BLaER1 treated with 17β-estradiol and CSF1 and Interleukin-3, amounts not matched to agents 10 nM and 100 nM (cell line): ENCODE measurements around the gene PAPLN.

Source experiments
- H3K27ac ChIP-seq, 11 experiments: shearing (Covaris generic); formaldehyde crosslinking; 2 replicates each; pipeline ENCODE4 v1.8.1; 2022
- H3K27me3 ChIP-seq, 11 experiments: shearing (Covaris generic); formaldehyde crosslinking; 2 replicates each; pipeline ENCODE4 v1.8.1; 2022
- H3K36me3 ChIP-seq, 11 experiments: shearing (Covaris generic); formaldehyde crosslinking; 2 replicates each; pipeline ENCODE4 v1.8.1; 2022
- H3K4me1 ChIP-seq, 10 experiments: shearing (Covaris generic); formaldehyde crosslinking; 2 replicates each; pipeline ENCODE4 v1.8.1; 2022
- H3K4me2 ChIP-seq, 11 experiments: shearing (Covaris generic); formaldehyde crosslinking; 2 replicates each; pipeline ENCODE4 v1.8.1; 2022
- H3K4me3 ChIP-seq, 10 experiments: shearing (Covaris generic); formaldehyde crosslinking; 2 replicates each; pipeline ENCODE4 v1.8.1; 2022
- H3K9ac ChIP-seq, 11 experiments: shearing (Covaris generic); formaldehyde crosslinking; 2 replicates each; pipeline ENCODE4 v1.8.1; 2022
- H3K9me3 ChIP-seq, 11 experiments: shearing (Covaris generic); formaldehyde crosslinking; replicated peaks in 1 of 11; 2 replicates each; pipeline ENCODE4 v1.8.1; 2022
- H4K20me1 ChIP-seq, 11 experiments: shearing (Covaris generic); formaldehyde crosslinking; 2 replicates each; pipeline ENCODE4 v1.8.1; 2022
- Cebpa-rat ChIP-seq, 11 experiments: shearing (Covaris generic); IDR thresholded peaks; 2 replicates each; pipeline ENCODE4 v1.8.1; 2022

PAPLN gene

GRCh38 chr14:73223049-73223448 lies 14.3 kb upstream of the PAPLN start:
- Histone ChIP-seq H3K9ac (no peak overlapping the region; a peak in 1 of 22 replicates), H3K4me3 (no peak overlapping the region), H3K27ac (no peak overlapping the region), H3K27me3 (no peaks in the 10 kb centered on the region), H3K9me3 (no peaks in the 10 kb centered on the region), H4K20me1 (peaks cover 0 to 72% (median 0%) of the 10 kb centered on the region in 11 experiments; a peak in 5 of 22 replicates), H3K36me3 (peaks cover 41 to 99% (median 60%) of the 10 kb centered on the region in 11 experiments), H3K4me2 (no peak overlapping the region), H3K4me1 (peaks cover 0 to 21% (median under 1%) of the 10 kb centered on the region in 10 experiments; a peak in 9 of 20 replicates)
- TF ChIP-seq Cebpa-rat (IDR thresholded peaks at IDR 0.05): no peak

- no peaks in the 10 kb centered on the region for H3K27me3 ChIP-seq
- no peak overlapping the region for H3K4me3 ChIP-seq
- H3K9me3 ChIP-seq: no peaks in the 10 kb centered on the region
- no peak overlapping the region for H3K9ac ChIP-seq
- TF ChIP-seq Cebpa-rat (IDR thresholded peaks at IDR 0.05): no peak
- no peak overlapping the region for H3K4me2 ChIP-seq
- no peak overlapping the region for H3K27ac ChIP-seq
- peaks cover 0 to 61% (median 0%) of the 10 kb centered on the region in 11 experiments; a peak in 5 of 22 replicates for H4K20me1 ChIP-seq
- H3K4me1 ChIP-seq: peaks cover 0 to 25% (median 3%) of the 10 kb centered on the region in 10 experiments; a peak in 9 of 20 replicates
- H3K36me3 ChIP-seq: peaks cover 16 to 85% (median 42%) of the 10 kb centered on the region in 11 experiments
These were observed 11.8 kb upstream of the PAPLN start for GRCh38 chr14:73225496-73225895.

GRCh38 chr14:73227812-73228781 lies 9.2 kb upstream of the PAPLN start:
- H3K4me3 ChIP-seq: no peak overlapping the region
- H3K27me3 ChIP-seq: peaks cover 4 to 15% (median 12%) of the 10 kb centered on the region in 11 experiments
- no peak overlapping the region for H3K9ac ChIP-seq
- peaks cover 0 to 12% (median 3%) of the 10 kb centered on the region in 10 experiments; a peak in 7 of 20 replicates for H3K4me1 ChIP-seq
- peak overlapping the region in 3 of 11 experiments; percentile 15 to 37 (median 21); a peak in 2 of 22 replicates for H3K4me2 ChIP-seq
- H3K36me3 ChIP-seq: peaks cover under 1 to 59% (median 18%) of the 10 kb centered on the region in 11 experiments; a peak in 15 of 22 replicates
- peaks cover 0 to 39% (median 0%) of the 10 kb centered on the region in 11 experiments; a peak in 7 of 22 replicates for H4K20me1 ChIP-seq
- no peak overlapping the region for H3K27ac ChIP-seq
- no peaks in the 10 kb centered on the region for H3K9me3 ChIP-seq
- TF ChIP-seq Cebpa-rat (IDR thresholded peaks at IDR 0.05): no peak

- Histone ChIP-seq H3K4me2 (no peak overlapping the region), H3K36me3 (peaks cover 0 to 41% (median 13%) of the 10 kb centered on the region in 11 experiments; a peak in 13 of 22 replicates), H3K9ac (no peak overlapping the region), H3K4me1 (peaks cover 0 to 12% (median 4%) of the 10 kb centered on the region in 10 experiments; a peak in 11 of 20 replicates), H3K9me3 (no peaks in the 10 kb centered on the region), H3K27me3 (peaks cover 24 to 35% (median 31%) of the 10 kb centered on the region in 11 experiments), H3K4me3 (no peak overlapping the region), H3K27ac (no peak overlapping the region), H4K20me1 (peaks cover 0 to 27% (median under 1%) of the 10 kb centered on the region in 11 experiments; a peak in 8 of 22 replicates)
- TF ChIP-seq Cebpa-rat (IDR thresholded peaks at IDR 0.05): no peak
These were observed 7.3 kb upstream of the PAPLN start for GRCh38 chr14:73230051-73230450.

- Histone ChIP-seq H3K36me3 (peaks cover 0 to 20% (median 11%) of the 10 kb centered on the region in 11 experiments; a peak in 9 of 22 replicates), H3K4me3 (no peak overlapping the region), H3K9ac (no peak overlapping the region), H3K27ac (no peak overlapping the region), H3K9me3 (no peaks in the 10 kb centered on the region), H3K4me1 (peaks cover 15 to 32% (median 21%) of the 10 kb centered on the region in 10 experiments), H3K4me2 (no peak overlapping the region), H3K27me3 (peaks cover 45 to 56% (median 53%) of the 10 kb centered on the region in 11 experiments), H4K20me1 (peaks cover 0 to 45% (median 11%) of the 10 kb centered on the region in 11 experiments; a peak in 18 of 22 replicates)
- TF ChIP-seq Cebpa-rat (IDR thresholded peaks at IDR 0.05): no peak
These were observed 5.1 kb upstream of the PAPLN start for GRCh38 chr14:73231981-73232851.

GRCh38 chr14:73232984-73233383 lies 4.3 kb upstream of the PAPLN start:
- H3K9ac ChIP-seq: no peak overlapping the region
- H3K4me1 ChIP-seq: peaks cover 23 to 37% (median 26%) of the 10 kb centered on the region in 10 experiments
- H3K36me3 ChIP-seq: peaks cover 0 to 12% (median 8%) of the 10 kb centered on the region in 11 experiments; a peak in 8 of 22 replicates
- no peak overlapping the region for H3K4me2 ChIP-seq
- no peak for TF ChIP-seq Cebpa-rat (IDR thresholded peaks at IDR 0.05)
- no peak overlapping the region for H3K4me3 ChIP-seq
- H3K27ac ChIP-seq: no peak overlapping the region
- H3K27me3 ChIP-seq: peaks cover 53 to 64% (median 61%) of the 10 kb centered on the region in 11 experiments
- peaks cover 0 to 50% (median 18%) of the 10 kb centered on the region in 11 experiments; a peak in 18 of 22 replicates for H4K20me1 ChIP-seq
- no peaks in the 10 kb centered on the region for H3K9me3 ChIP-seq

GRCh38 chr14:73233564-73233963 lies 3.7 kb upstream of the PAPLN start:
- TF ChIP-seq Cebpa-rat (IDR thresholded peaks at IDR 0.05): no peak

GRCh38 chr14:73234029-73234428 lies 3.3 kb upstream of the PAPLN start:
- H3K9ac ChIP-seq: no peak overlapping the region
- peaks cover 0 to 2% (median under 1%) of the 10 kb centered on the region in 11 experiments; a peak in 4 of 22 replicates for H3K36me3 ChIP-seq
- no peak overlapping the region for H3K4me2 ChIP-seq
- H3K27ac ChIP-seq: no peak overlapping the region
- H3K4me1 ChIP-seq: peaks cover 30 to 40% (median 35%) of the 10 kb centered on the region in 10 experiments
- H3K27me3 ChIP-seq: peaks cover 63 to 74% (median 71%) of the 10 kb centered on the region in 11 experiments
- no peak overlapping the region for H3K4me3 ChIP-seq
- no peaks in the 10 kb centered on the region for H3K9me3 ChIP-seq
- no peak for TF ChIP-seq Cebpa-rat (IDR thresholded peaks at IDR 0.05)
- peaks cover 0 to 56% (median 29%) of the 10 kb centered on the region in 11 experiments; a peak in 17 of 22 replicates for H4K20me1 ChIP-seq

More at GRCh38 chr14:73233564-73233963, 3.7 kb upstream of the PAPLN start:
- Histone ChIP-seq H3K4me2 (no peak overlapping the region), H3K36me3 (peaks cover 0 to 6% (median 5%) of the 10 kb centered on the region in 11 experiments; a peak in 5 of 22 replicates), H3K9me3 (no peaks in the 10 kb centered on the region), H3K4me1 (peaks cover 26 to 37% (median 32%) of the 10 kb centered on the region in 10 experiments), H3K9ac (no peak overlapping the region), H3K27me3 (peaks cover 59 to 70% (median 66%) of the 10 kb centered on the region in 11 experiments), H3K4me3 (no peak overlapping the region), H3K27ac (no peak overlapping the region), H4K20me1 (peaks cover 0 to 54% (median 24%) of the 10 kb centered on the region in 11 experiments; a peak in 16 of 22 replicates)
